Measurements from ENCODE around the gene AIP. TPM values are rescaled to one million over a fixed set of nuclear protein-coding genes. Genes with fewer than 3 reads are reported as not detected.

The AIP gene
- total RNA-seq, 1 experiment from 2014 or later, result 39.8 TPM

- Histone ChIP-seq H3K9me3 (replicated peaks) (no peaks in the 10 kb centered on the region), H3K4me3 (no peak overlapping the region), H3K27me3 (peaks cover 11% of the 10 kb centered on the region; the same call in 1 of the 2 replicates), H3K36me3 (no peaks in the 10 kb centered on the region), H3K4me1 (no peaks in the 10 kb centered on the region), H3K27ac (no peak overlapping the region)
- DNase-seq, result no peak
These were observed 34.0 kb downstream of the AIP start for GRCh38 chr11:67516806-67517205.

- no peaks in the 10 kb centered on the region for H3K9me3 ChIP-seq (replicated peaks)
- peaks cover 11% of the 10 kb centered on the region; the same call in 1 of the 2 replicates for H3K27me3 ChIP-seq
- no peaks in the 10 kb centered on the region for H3K4me1 ChIP-seq
- H3K36me3 ChIP-seq, result no peaks in the 10 kb centered on the region
- H3K4me3 ChIP-seq, result no peak overlapping the region
- no peak for DNase-seq
- no peak overlapping the region for H3K27ac ChIP-seq
These were observed 35.1 kb downstream of the AIP start for GRCh38 chr11:67517784-67518552.

GRCh38 chr11:67519726-67520125, 36.9 kb downstream of the AIP start:
- Histone ChIP-seq H3K9me3 (replicated peaks) (no peaks in the 10 kb centered on the region), H3K36me3 (no peaks in the 10 kb centered on the region), H3K4me1 (no peaks in the 10 kb centered on the region), H3K4me3 (no peak overlapping the region), H3K27me3 (peaks cover 11% of the 10 kb centered on the region; the same call in 1 of the 2 replicates), H3K27ac (no peak overlapping the region)
- DNase-seq, result no peak

GRCh38 chr11:67520856-67521824, 38.3 kb downstream of the AIP start:
- Histone ChIP-seq H3K27ac (no peak overlapping the region), H3K9me3 (replicated peaks) (no peaks in the 10 kb centered on the region), H3K36me3 (no peaks in the 10 kb centered on the region), H3K27me3 (peaks cover 2% of the 10 kb centered on the region; the same call in 1 of the 2 replicates), H3K4me1 (no peaks in the 10 kb centered on the region), H3K4me3 (no peak overlapping the region)
- no peak for DNase-seq

- no peaks in the 10 kb centered on the region for H3K27me3 ChIP-seq
- H3K27ac ChIP-seq, result no peak overlapping the region
- DNase-seq, result no peak
- H3K4me1 ChIP-seq, result no peaks in the 10 kb centered on the region
- H3K36me3 ChIP-seq, result no peaks in the 10 kb centered on the region
- no peaks in the 10 kb centered on the region for H3K9me3 ChIP-seq (replicated peaks)
- no peak overlapping the region for H3K4me3 ChIP-seq
These were observed 39.1 kb downstream of the AIP start for GRCh38 chr11:67521924-67522323.

GRCh38 chr11:67522338-67522737, 39.5 kb downstream of the AIP start:
- no peaks in the 10 kb centered on the region for H3K27me3 ChIP-seq
- no peaks in the 10 kb centered on the region for H3K4me1 ChIP-seq
- no peak overlapping the region for H3K4me3 ChIP-seq
- no peaks in the 10 kb centered on the region for H3K9me3 ChIP-seq (replicated peaks)
- DNase-seq, result no peak
- no peak overlapping the region for H3K27ac ChIP-seq
- no peaks in the 10 kb centered on the region for H3K36me3 ChIP-seq

GRCh38 chr11:67522844-67523555, 40.2 kb downstream of the AIP start, which contains the start of gene CABP2:
Gene CABP2 (minus strand): TSS chr11:67523446. CDS start chr11:67523326, 120 bp downstream.
- Histone ChIP-seq H3K27me3 (no peaks in the 10 kb centered on the region), H3K27ac (no peak within 1 kb of the TSS), H3K36me3 (no peaks in the 10 kb centered on the region), H3K4me1 (no peaks in the 10 kb centered on the region), H3K9me3 (replicated peaks) (no peaks in the 10 kb centered on the region), H3K4me3 (no peak within 1 kb of the TSS)
- DNase-seq, result no peak

GRCh38 chr11:67523556-67524479, 41.0 kb downstream of the AIP start:
- DNase-seq, result no peak
- no peaks in the 10 kb centered on the region for H3K9me3 ChIP-seq (replicated peaks)
- no peak overlapping the region for H3K27ac ChIP-seq
- H3K4me1 ChIP-seq, result no peaks in the 10 kb centered on the region
- H3K4me3 ChIP-seq, result no peak overlapping the region
- H3K36me3 ChIP-seq, result no peaks in the 10 kb centered on the region
- H3K27me3 ChIP-seq, result no peaks in the 10 kb centered on the region

DNA sequence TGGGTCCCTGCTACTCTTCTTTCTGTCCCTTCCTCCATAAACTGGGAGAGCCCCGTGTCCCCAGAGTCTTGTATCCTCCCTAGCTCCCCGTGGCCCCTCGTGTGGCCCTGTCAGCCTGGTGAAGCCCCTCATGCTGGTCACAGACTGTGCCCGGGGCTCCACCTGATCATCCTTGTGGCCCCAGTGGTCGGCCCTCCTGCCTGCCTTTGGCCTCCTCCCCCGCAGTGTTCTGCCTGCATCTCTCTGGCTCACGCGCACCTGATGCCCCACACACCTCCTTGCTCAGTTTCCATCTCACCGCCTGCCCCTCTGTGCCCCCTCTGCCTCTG, 41.6 kb downstream of the AIP start:
- Histone ChIP-seq H3K27me3 (no peaks in the 10 kb centered on the region), H3K36me3 (no peaks in the 10 kb centered on the region), H3K4me3 (no peak overlapping the region)

GRCh38 chr11:67525275-67525976, 42.6 kb downstream of the AIP start:
- Histone ChIP-seq H3K4me1 (no peaks in the 10 kb centered on the region), H3K27me3 (no peaks in the 10 kb centered on the region), H3K9me3 (replicated peaks) (no peaks in the 10 kb centered on the region), H3K36me3 (no peaks in the 10 kb centered on the region), H3K27ac (no peak overlapping the region), H3K4me3 (no peak overlapping the region)
- DNase-seq, result no peak

More for the DNA sequence above, 41.6 kb downstream of the AIP start:
- no peaks in the 10 kb centered on the region for H3K4me1 ChIP-seq
- no peak for DNase-seq
- no peak overlapping the region for H3K27ac ChIP-seq
- H3K9me3 ChIP-seq (replicated peaks), result no peaks in the 10 kb centered on the region

- Histone ChIP-seq H3K9me3 (replicated peaks) (no peaks in the 10 kb centered on the region), H3K4me3 (no peak overlapping the region), H3K27ac (no peak overlapping the region), H3K36me3 (no peaks in the 10 kb centered on the region), H3K4me1 (no peaks in the 10 kb centered on the region), H3K27me3 (no peaks in the 10 kb centered on the region)
- DNase-seq, result no peak
These were observed 45.5 kb downstream of the AIP start for GRCh38 chr11:67528376-67528775.

GRCh38 chr11:67530282-67530592, 47.4 kb downstream of the AIP start:
- Histone ChIP-seq H3K27me3 (no peaks in the 10 kb centered on the region), H3K4me3 (no peak overlapping the region), H3K9me3 (replicated peaks) (peaks cover 9% of the 10 kb centered on the region; the same call in 1 of the 2 replicates), H3K36me3 (no peaks in the 10 kb centered on the region), H3K27ac (no peak overlapping the region), H3K4me1 (no peaks in the 10 kb centered on the region)
- DNase-seq, result no peak

GRCh38 chr11:67532889-67533288, 50.1 kb downstream of the AIP start:
- Histone ChIP-seq H3K27me3 (no peaks in the 10 kb centered on the region), H3K27ac (no peak overlapping the region), H3K4me3 (no peak overlapping the region), H3K9me3 (replicated peaks) (peaks cover 9% of the 10 kb centered on the region), H3K36me3 (no peaks in the 10 kb centered on the region), H3K4me1 (no peaks in the 10 kb centered on the region)
- no peak for DNase-seq
